Spleen (tissue), 7 donors: Measurements from ENCODE around the gene SLC26A1.
"Not testable (repeated sequence)": the region's sequence is repeated elsewhere in the genome, so short reads cannot be mapped to it uniquely, and the experiment has no call there.

Source experiments
- POLR2AphosphoS5 ChIP-seq, 3 donors: sonication (generic); formaldehyde crosslinking; IDR thresholded peaks; one replicate each; pipeline ENCODE4 v1.5.1; 2017; ENCODE audit warnings: antibody characterized with exemption in 3 of 3
- TF ChIP-seq, protein P1 (sequence below), 11 experiments: fragments of 200-600 bp in 7 of 11; fragments of 450-650 bp in 4 of 11; sonication (generic) in 4 of 11; IDR thresholded peaks in 8 of 11; conservative IDR thresholded peaks in 3 of 11; 1 replicate in 7 of 11; 2 replicates in 4 of 11; pipeline versions ENCODE4 v1.4.0 to v1.8.0; 2016 to 2021; ENCODE audit warnings: antibody characterized with exemption in 11 of 11, inconsistent platforms in 4 of 11, mild to moderate bottlenecking in 1 of 11
- donor health status: DM: no; HTN: no; CAD: no; lungs with moderate emphysema.
- donor health status: DM: no; HTN: no; CAD: no.
- donor health status: DM: no; HTN: no; CAD: no.

DNA sequence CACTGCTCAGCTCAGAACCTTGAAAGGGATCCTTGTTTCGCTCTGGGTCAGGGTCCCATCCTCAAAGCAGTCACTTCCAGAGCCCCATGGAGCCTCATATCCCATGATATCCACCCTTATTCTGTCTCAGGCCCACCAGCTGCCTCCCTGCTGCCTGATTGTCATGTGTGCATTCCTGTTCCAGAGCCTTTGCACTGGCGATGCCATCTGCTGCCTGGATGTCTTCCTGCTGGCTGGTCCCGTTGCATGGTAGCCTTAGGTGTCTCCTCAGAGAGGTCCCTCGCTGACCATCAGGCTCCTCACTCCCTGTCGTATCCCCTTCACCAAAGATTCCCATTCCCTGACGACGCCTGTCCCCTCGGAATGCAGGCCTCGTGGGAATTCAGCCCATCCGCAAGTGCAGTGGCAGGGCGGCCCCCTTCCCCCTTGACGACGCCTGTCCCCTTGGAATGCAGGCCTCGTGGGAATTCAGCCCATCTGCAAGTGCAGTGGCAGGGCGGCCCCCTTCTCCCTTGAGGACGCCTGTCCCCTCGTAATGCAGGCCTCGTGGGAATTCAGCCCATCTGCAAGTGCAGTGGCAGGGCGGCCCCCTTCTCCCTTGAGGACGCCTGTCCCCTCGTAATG is 6.1 kb upstream of the SLC26A1 start:
- TF ChIP-seq, protein P1, sequence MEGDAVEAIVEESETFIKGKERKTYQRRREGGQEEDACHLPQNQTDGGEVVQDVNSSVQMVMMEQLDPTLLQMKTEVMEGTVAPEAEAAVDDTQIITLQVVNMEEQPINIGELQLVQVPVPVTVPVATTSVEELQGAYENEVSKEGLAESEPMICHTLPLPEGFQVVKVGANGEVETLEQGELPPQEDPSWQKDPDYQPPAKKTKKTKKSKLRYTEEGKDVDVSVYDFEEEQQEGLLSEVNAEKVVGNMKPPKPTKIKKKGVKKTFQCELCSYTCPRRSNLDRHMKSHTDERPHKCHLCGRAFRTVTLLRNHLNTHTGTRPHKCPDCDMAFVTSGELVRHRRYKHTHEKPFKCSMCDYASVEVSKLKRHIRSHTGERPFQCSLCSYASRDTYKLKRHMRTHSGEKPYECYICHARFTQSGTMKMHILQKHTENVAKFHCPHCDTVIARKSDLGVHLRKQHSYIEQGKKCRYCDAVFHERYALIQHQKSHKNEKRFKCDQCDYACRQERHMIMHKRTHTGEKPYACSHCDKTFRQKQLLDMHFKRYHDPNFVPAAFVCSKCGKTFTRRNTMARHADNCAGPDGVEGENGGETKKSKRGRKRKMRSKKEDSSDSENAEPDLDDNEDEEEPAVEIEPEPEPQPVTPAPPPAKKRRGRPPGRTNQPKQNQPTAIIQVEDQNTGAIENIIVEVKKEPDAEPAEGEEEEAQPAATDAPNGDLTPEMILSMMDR (IDR thresholded peaks at IDR 0.05 in 8 of 11, conservative IDR thresholded peaks at IDR 0.05 in 3 of 11), result not testable (repeated sequence)
- TF ChIP-seq POLR2AphosphoS5 (IDR thresholded peaks at IDR 0.05), result not testable (repeated sequence)
